Measurements from ENCODE around the gene SLC23A2.

DNA sequence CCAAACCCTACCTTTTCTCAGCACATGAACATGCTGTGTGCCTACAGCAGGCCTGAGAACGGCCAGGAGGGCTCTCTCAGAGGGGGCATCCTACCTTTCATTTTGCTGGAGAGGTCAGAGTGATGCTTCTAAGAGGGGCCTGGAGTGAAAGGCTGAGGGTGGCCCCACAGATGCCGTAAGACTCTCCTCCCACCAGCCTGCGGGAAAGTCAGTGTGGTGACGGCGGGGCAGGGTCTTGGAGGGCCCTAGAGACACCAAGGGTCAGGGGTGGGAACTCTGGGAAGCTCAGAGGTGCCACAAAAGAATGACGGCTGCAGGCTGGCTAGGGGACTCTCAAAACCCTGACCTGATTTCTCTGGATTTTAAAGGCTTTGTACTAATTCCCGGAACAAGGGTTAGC, 107.6 kb downstream of the SLC23A2 start:
- TF ChIP-seq YY1 (IDR thresholded peaks at IDR 0.05; ENCODE audit: insufficient read depth, insufficient read length), result no peak
- no peak for TF ChIP-seq ZNF274 (IDR thresholded peaks at IDR 0.05; ENCODE audit: low read depth, low read length)
- no peak for TF ChIP-seq SUZ12 (IDR thresholded peaks at IDR 0.05; ENCODE audit: extremely low read depth, insufficient read depth, insufficient read length)

Data from NT2/D1 (cell line).